OCI-LY1 (cell line): ENCODE results near the gene RNF6.

Experiments
- H2AFZ ChIP-seq: fragments of 200-600 bp; sonication (generic), shearing (Covaris generic); 2 replicates; pipeline ENCODE4 v1.6.0; 2014; ENCODE audit warnings: antibody characterized with exemption, mild to moderate bottlenecking, low read length
- H3F3A ChIP-seq: fragments of 200-600 bp; sonication (generic), shearing (Covaris generic); 2 replicates; pipeline ENCODE4 v1.6.0; 2014; ENCODE audit warnings: mild to moderate bottlenecking, antibody characterized with exemption, low read length, moderate library complexity; ENCODE audit not compliant: insufficient read depth
- H3K27ac ChIP-seq: fragments of 200-600 bp; sonication (generic); 2 replicates; pipeline ENCODE4 v1.5.1; 2014; ENCODE audit warnings: low read length, mixed run types, mild to moderate bottlenecking, low read depth; ENCODE audit not compliant: poor library complexity, severe bottlenecking
- H3K27me3 ChIP-seq: fragments of 200-600 bp; sonication (generic); 2 replicates; pipeline ENCODE4 v1.6.0; 2014; ENCODE audit warnings: antibody characterized with exemption, mild to moderate bottlenecking, low read length, moderate library complexity; ENCODE audit not compliant: insufficient read depth
- H3K36me3 ChIP-seq: fragments of 200-600 bp; sonication (generic); 2 replicates; pipeline ENCODE4 v1.6.1; 2014; ENCODE audit warnings: mild to moderate bottlenecking, antibody characterized with exemption, low read length, moderate library complexity, mixed read lengths; ENCODE audit not compliant: insufficient read depth
- H3K4me1 ChIP-seq: fragments of 200-600 bp; sonication (generic); 2 replicates; pipeline ENCODE4 v1.5.1; 2014; ENCODE audit warnings: mild to moderate bottlenecking, low read length, moderate library complexity; ENCODE audit not compliant: insufficient read depth, severe bottlenecking
- H3K4me2 ChIP-seq: fragments of 200-600 bp; sonication (generic), shearing (Covaris generic); 2 replicates; pipeline ENCODE4 v1.6.1; 2014; ENCODE audit warnings: low read length
- H3K4me3 ChIP-seq: fragments of 200-600 bp; sonication (generic); 2 replicates; pipeline ENCODE4 v1.5.1; 2014; ENCODE audit warnings: low read length, low read depth, mild to moderate bottlenecking, mixed read lengths; ENCODE audit not compliant: poor library complexity, severe bottlenecking
- H3K79me2 ChIP-seq: fragments of 200-600 bp; shearing (Covaris generic); 2 replicates; pipeline ENCODE4 v1.6.1; 2016; ENCODE audit warnings: mixed run types, low read length, mixed read lengths; ENCODE audit not compliant: insufficient read depth
- H3K9ac ChIP-seq: fragments of 200-600 bp; sonication (generic), shearing (Covaris generic); 2 replicates; pipeline ENCODE4 v1.6.1; 2014; ENCODE audit warnings: mild to moderate bottlenecking, low read length, mixed read lengths
- H3K9me2 ChIP-seq: fragments of 200-600 bp; sonication (generic), shearing (Covaris generic); 2 replicates; pipeline ENCODE4 v1.6.1; 2014; ENCODE audit warnings: low read depth, mild to moderate bottlenecking, low read length, mixed read lengths
- H3K9me3 ChIP-seq: fragments of 200-600 bp; shearing (Covaris generic); 2 replicates; pipeline ENCODE4 v1.6.1; 2014; ENCODE audit warnings: low read length, mixed read lengths
- H4K20me1 ChIP-seq: fragments of 200-600 bp; sonication (generic), shearing (Covaris generic); 2 replicates; pipeline ENCODE4 v1.6.0; 2016; ENCODE audit warnings: mild to moderate bottlenecking, low read length; ENCODE audit not compliant: insufficient read depth
- CTCF ChIP-seq: fragments of 200-600 bp; sonication (generic), shearing (Covaris generic); IDR thresholded peaks from 2 replicates; pipeline ENCODE4 v1.5.1; 2017; ENCODE audit warnings: mild to moderate bottlenecking, antibody characterized with exemption, low read length, moderate library complexity, mixed read lengths
- EZH2 ChIP-seq: fragments of 200-600 bp; sonication (generic), shearing (Covaris generic); IDR thresholded peaks from 2 replicates; pipeline ENCODE4 v1.8.0; 2017; ENCODE audit warnings: borderline replicate concordance, mixed run types, mild to moderate bottlenecking, antibody characterized with exemption, low read length, moderate library complexity, mixed read lengths

RNF6 gene

DNA sequence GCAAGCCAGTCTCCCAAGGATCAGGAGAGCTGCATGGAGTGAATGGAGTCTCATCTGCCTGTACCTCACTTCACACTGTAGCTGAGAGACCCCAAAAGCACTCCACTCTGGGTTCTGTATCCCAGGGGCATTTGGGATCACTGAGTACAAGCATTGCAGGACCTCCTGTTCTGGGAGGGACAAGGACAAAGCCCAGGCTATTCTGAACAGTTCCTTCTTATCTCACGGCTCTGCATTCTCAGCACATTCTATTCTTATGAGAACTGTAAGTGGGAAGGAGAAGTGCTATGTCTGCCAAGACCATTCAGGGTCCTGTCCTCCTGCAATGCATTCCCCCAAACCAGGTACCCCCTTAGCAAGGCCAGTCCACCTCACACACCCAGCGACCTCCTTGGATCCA lies 42.8 kb downstream of the RNF6 start:
- H3F3A ChIP-seq, result no peaks in the 10 kb centered on the region
- no peak overlapping the region for H3K27ac ChIP-seq
- no peaks in the 10 kb centered on the region for H3K9me2 ChIP-seq
- no peaks in the 10 kb centered on the region for H4K20me1 ChIP-seq
- H3K36me3 ChIP-seq, result no peaks in the 10 kb centered on the region
- H2AFZ ChIP-seq, result no peak overlapping the region
- H3K4me2 ChIP-seq, result no peak overlapping the region
- no peaks in the 10 kb centered on the region for H3K4me1 ChIP-seq
- H3K9ac ChIP-seq, result no peak overlapping the region
- H3K27me3 ChIP-seq, result no peaks in the 10 kb centered on the region
- H3K9me3 ChIP-seq, result no peaks in the 10 kb centered on the region
- no peak overlapping the region for H3K4me3 ChIP-seq
- H3K79me2 ChIP-seq, result no peaks in the 10 kb centered on the region
- TF ChIP-seq EZH2 (no peak), CTCF (no peak)

- no peaks in the 10 kb centered on the region; the same call in 1 of the 2 replicates for H3K27me3 ChIP-seq
- no peak overlapping the region for H3K4me2 ChIP-seq
- H3K27ac ChIP-seq, result no peak overlapping the region
These were observed 53.3 kb downstream of the RNF6 start for GRCh38 chr13:26168835-26169234.

DNA sequence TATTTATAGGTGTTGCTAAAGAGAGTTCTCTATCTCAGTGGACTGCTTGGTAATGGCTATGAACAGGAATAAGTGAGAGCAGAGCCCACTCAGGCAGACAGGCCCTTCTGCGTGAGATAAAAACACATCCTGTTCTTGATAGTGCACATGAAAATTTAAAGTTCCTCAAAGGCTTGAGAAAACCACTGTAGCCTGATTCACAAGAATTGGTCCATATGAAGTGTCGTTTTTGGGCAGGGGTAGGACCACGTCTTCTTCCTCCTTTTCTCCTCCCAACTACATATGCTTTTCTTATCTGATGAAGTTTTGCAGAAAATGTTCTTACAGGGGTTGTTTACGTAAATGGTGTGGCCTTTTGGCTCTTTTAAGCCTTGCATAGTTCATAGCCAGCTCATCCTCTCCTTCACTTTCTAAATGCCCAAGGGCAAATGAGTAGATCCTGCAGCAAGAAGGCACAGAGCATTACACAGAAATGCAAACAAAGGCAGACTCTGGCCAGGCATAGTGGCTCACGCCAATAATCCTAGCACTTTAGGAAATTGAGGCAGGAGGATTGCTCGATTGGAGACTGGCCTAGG lies 53.8 kb downstream of the RNF6 start:
- Histone ChIP-seq H3K79me2 (no peaks in the 10 kb centered on the region), H3K4me3 (no peak overlapping the region), H3K36me3 (no peaks in the 10 kb centered on the region), H3K9ac (no peak overlapping the region), H3K27ac (no peak overlapping the region), H3K9me2 (no peaks in the 10 kb centered on the region), H4K20me1 (no peaks in the 10 kb centered on the region), H3K4me2 (no peak overlapping the region), H3K4me1 (no peaks in the 10 kb centered on the region), H3K9me3 (no peaks in the 10 kb centered on the region), H2AFZ (no peak overlapping the region), H3F3A (no peaks in the 10 kb centered on the region), H3K27me3 (no peaks in the 10 kb centered on the region; the same call in 1 of the 2 replicates)
- no peak for TF ChIP-seq EZH2
- TF ChIP-seq CTCF, result no peak

More at GRCh38 chr13:26168835-26169234, 53.3 kb downstream of the RNF6 start:
- no peaks in the 10 kb centered on the region for H3K4me1 ChIP-seq
- no peak overlapping the region for H3K4me3 ChIP-seq
- H3K9me3 ChIP-seq, result no peaks in the 10 kb centered on the region
- H4K20me1 ChIP-seq, result no peaks in the 10 kb centered on the region
- no peaks in the 10 kb centered on the region for H3K79me2 ChIP-seq
- TF ChIP-seq CTCF (no peak), EZH2 (no peak)
- no peaks in the 10 kb centered on the region for H3K36me3 ChIP-seq
- H3K9ac ChIP-seq, result no peak overlapping the region
- H2AFZ ChIP-seq, result no peak overlapping the region
- no peaks in the 10 kb centered on the region for H3F3A ChIP-seq
- no peaks in the 10 kb centered on the region for H3K9me2 ChIP-seq
